GM12892 (cell line): ENCODE results near the gene GRIA2.

Experiments
- POLR2A ChIP-seq: IDR thresholded peaks from 2 replicates; pipeline ENCODE4 v1.6.1; 2011; ENCODE audit warnings: low read depth, low read length, control low read depth
- POLR2AphosphoS5 ChIP-seq: IDR thresholded peaks from 2 replicates; pipeline ENCODE4 v1.6.1; 2011; ENCODE audit warnings: low read depth, low read length, control low read depth
- TAF1 ChIP-seq: IDR thresholded peaks from 2 replicates; pipeline ENCODE4 v1.6.1; 2011; ENCODE audit warnings: low read depth, mild to moderate bottlenecking, control low read depth, low read length, borderline replicate concordance

DNA sequence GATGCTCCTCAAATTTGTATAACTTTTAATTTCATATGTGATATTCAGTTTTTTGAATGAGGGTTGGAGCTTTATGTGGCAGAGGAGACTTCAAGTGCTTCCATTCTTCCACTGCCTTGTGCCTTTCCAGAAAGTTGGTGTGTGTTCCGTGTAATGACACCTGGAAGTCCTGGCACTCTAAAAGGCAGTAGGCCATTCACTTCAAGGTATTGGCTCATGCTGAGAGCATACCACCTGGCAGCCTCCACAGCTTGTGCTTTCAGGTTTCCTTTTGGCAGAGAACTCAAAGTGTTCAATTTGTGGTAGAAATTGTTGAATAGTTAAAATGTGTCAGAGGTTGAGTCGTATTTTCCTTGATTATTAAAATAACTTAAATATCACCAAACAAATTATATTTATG lies 49.6 kb downstream of the GRIA2 start:
- no peak for TF ChIP-seq POLR2A
- no peak for TF ChIP-seq POLR2AphosphoS5
- TF ChIP-seq TAF1: no peak
